HepG2 (cell line): Measurements from ENCODE around the gene CTRL. TPM values are rescaled to one million over a fixed set of nuclear protein-coding genes. Genes with fewer than 3 reads are reported as not detected.

Experiments
- ARNT2 ChIP-seq: sonication (generic); formaldehyde crosslinking; IDR thresholded peaks from 2 replicates; pipeline ENCODE4 v1.8.0; 2022; ENCODE audit warnings: mild to moderate bottlenecking, low read depth, missing genetic modification reagents, moderate library complexity
- ATF7-NPFF ChIP-seq: sonication (generic); formaldehyde crosslinking; IDR thresholded peaks from 2 replicates; pipeline ENCODE4 v1.8.1; 2023; ENCODE audit warnings: mild to moderate bottlenecking, low read depth, missing genetic modification reagents, moderate library complexity
- DR1 ChIP-seq: sonication (generic); formaldehyde crosslinking; IDR thresholded peaks from 2 replicates; pipeline ENCODE4 v1.8.0; 2021; ENCODE audit warnings: mild to moderate bottlenecking, missing genetic modification reagents, inconsistent platforms
- FLYWCH1 ChIP-seq: sonication (generic); formaldehyde crosslinking; IDR thresholded peaks from 2 replicates; pipeline ENCODE4 v1.8.1; 2023; ENCODE audit warnings: mild to moderate bottlenecking, missing genetic modification reagents
- GLI4 ChIP-seq: sonication (generic); formaldehyde crosslinking; IDR thresholded peaks from 2 replicates; pipeline ENCODE4 v1.5.1; 2020; ENCODE audit warnings: missing genetic modification reagents, mild to moderate bottlenecking, moderate library complexity, borderline replicate concordance
- KLF12 ChIP-seq: sonication (generic); formaldehyde crosslinking; IDR thresholded peaks from 2 replicates; pipeline ENCODE4 v1.4.0; 2020; ENCODE audit warnings: missing genetic modification reagents, borderline replicate concordance
- LBX2 ChIP-seq: sonication (generic); formaldehyde crosslinking; IDR thresholded peaks from 2 replicates; pipeline ENCODE4 v1.5.0; 2020; ENCODE audit warnings: missing genetic modification reagents, mild to moderate bottlenecking, borderline replicate concordance
- MXD1 ChIP-seq: sonication (generic); formaldehyde crosslinking; IDR thresholded peaks from 2 replicates; pipeline ENCODE4 v1.4.0; 2020; ENCODE audit warnings: mild to moderate bottlenecking, missing genetic modification reagents
- SSRP1 ChIP-seq: IDR thresholded peaks from 2 replicates; pipeline ENCODE4 v1.6.1; 2016; ENCODE audit warnings: control low read depth
- YEATS4 ChIP-seq: sonication (generic); formaldehyde crosslinking; IDR thresholded peaks from 2 replicates; pipeline ENCODE4 v1.4.0; 2020; ENCODE audit warnings: missing genetic modification reagents, borderline replicate concordance
- ZNF333 ChIP-seq: sonication (generic); formaldehyde crosslinking; IDR thresholded peaks from 2 replicates; pipeline ENCODE4 v1.4.0; 2020; ENCODE audit warnings: mild to moderate bottlenecking, missing genetic modification reagents, borderline replicate concordance
- ZNF383 ChIP-seq: sonication (generic); formaldehyde crosslinking; IDR thresholded peaks from 2 replicates; pipeline ENCODE4 v1.4.0; 2020; ENCODE audit warnings: missing genetic modification reagents, mild to moderate bottlenecking, borderline replicate concordance
- ZNF407 ChIP-seq: sonication (generic); formaldehyde crosslinking; IDR thresholded peaks from one replicate; pipeline ENCODE4 v1.5.1; 2020; ENCODE audit warnings: mild to moderate bottlenecking, missing genetic modification reagents; ENCODE audit errors: not compliant biosample characterization
- ZNF432 ChIP-seq: sonication (generic); formaldehyde crosslinking; IDR thresholded peaks from 2 replicates; pipeline ENCODE4 v1.5.0; 2020; ENCODE audit warnings: missing genetic modification reagents, mild to moderate bottlenecking, borderline replicate concordance
- ZNF777 ChIP-seq: sonication (generic); formaldehyde crosslinking; IDR thresholded peaks from 2 replicates; pipeline ENCODE4 v1.4.0; 2020; ENCODE audit warnings: missing genetic modification reagents
- polyA plus RNA-seq, 8 experiments: library from polyadenylated mRNA; depleted of rRNA in 3 of 8; stranded (reverse) in 7 of 8; unstranded in 1 of 8; fragments of >200 nt; fragmentation: Illumina TruSeq in 4 of 8; extraction: Trizol in 4 of 8; gene quantifications; 2 replicates each; pipeline versions ENCODE4 v1.2.1 to v1.2.3, GENCODE V29; 2011 to 2016; ENCODE audit warnings: low read depth in 4 of 8, missing spikeins in 1 of 8, mixed read lengths in 1 of 8; ENCODE audit not compliant: insufficient read depth in 1 of 8
- total RNA-seq, 5 experiments: library from RNA; depleted of rRNA; stranded (reverse); fragments of >200 nt; fragmentation: Illumina TruSeq; extraction: Trizol; gene quantifications; 2 replicates each; pipeline ENCODE4 v1.2.3, GENCODE V29; 2016; ENCODE audit warnings: low read depth in 1 of 5

CTRL gene
- total and polyA plus RNA-seq, 2 of the 13 experiments (the other 11 are each of a cell fraction or from before 2014, with no cell fraction given) = 1.9 to 2.7 TPM

- TF ChIP-seq MXD1 (CRISPR knock-in tag) (0 out of 2 replicates have a peak, but pooled peaks have one; percentile 58), ZNF777 (CRISPR knock-in tag) (0 out of 2 replicates have a peak, but pooled peaks have one; percentile 15), ZNF432 (0 out of 2 replicates have a peak, but pooled peaks have one; percentile 31), ZNF407 (CRISPR knock-in tag) (no peak), ATF7-NPFF (0 out of 2 replicates have a peak, but pooled peaks have one; percentile 6), ARNT2 (CRISPR knock-in tag) (0 out of 2 replicates have a peak, but pooled peaks have one; percentile 36), LBX2 (no peak), DR1 (CRISPR knock-in tag) (0 out of 2 replicates have a peak, but pooled peaks have one; percentile 11), YEATS4 (CRISPR knock-in tag) (no peak; the same call in 1 of the 2 replicates), ZNF383 (no peak), SSRP1 (CRISPR knock-in tag) (peak; percentile 15; the same call in 1 of the 2 replicates), ZNF333 (CRISPR knock-in tag) (0 out of 2 replicates have a peak, but pooled peaks have one; percentile 15), KLF12 (0 out of 2 replicates have a peak, but pooled peaks have one; percentile 26), FLYWCH1 (CRISPR knock-in tag) (no peak), GLI4 (no peak)
These were observed 10.0 kb upstream of the CTRL start (continued) for GRCh38 chr16:67941469-67942199.
